Spleen (tissue), 7 donors: ENCODE results near the gene SPRR5.

ENCODE experiments used
- CTCF ChIP-seq, 11 experiments: fragments of 200-600 bp in 7 of 11; fragments of 450-650 bp in 4 of 11; sonication (generic) in 4 of 11; IDR thresholded peaks in 8 of 11; conservative IDR thresholded peaks in 3 of 11; 1 replicate in 7 of 11; 2 replicates in 4 of 11; pipeline versions ENCODE4 v1.4.0 to v1.8.0; 2016 to 2021; ENCODE audit warnings: antibody characterized with exemption in 11 of 11, inconsistent platforms in 4 of 11, mild to moderate bottlenecking in 1 of 11
- POLR2AphosphoS5 ChIP-seq, 3 donors: sonication (generic); formaldehyde crosslinking; IDR thresholded peaks; one replicate each; pipeline ENCODE4 v1.5.1; 2017; ENCODE audit warnings: antibody characterized with exemption in 3 of 3
- donor health status: DM: no; HTN: no; CAD: no; lungs with moderate emphysema.
- donor health status: DM: no; HTN: no; CAD: no.
- donor health status: DM: no; HTN: no; CAD: no.

GRCh38 chr1:152942161-152942560 is 4.8 kb upstream of the SPRR5 start:
- TF ChIP-seq POLR2AphosphoS5 (IDR thresholded peaks at IDR 0.05) (no peak), CTCF (IDR thresholded peaks at IDR 0.05 in 8 of 11, conservative IDR thresholded peaks at IDR 0.05 in 3 of 11) (no peak)
